IPS-11a (cell line): ENCODE data around the gene OBSL1.

Experiments
- H3K4me3 ChIP-seq: one replicate; pipeline ENCODE4 v1.5.1; 2013; ENCODE audit warnings: low read depth, low read length, control low read depth

Gene OBSL1

GRCh38 chr2:219567791-219568361 lies 3.5 kb downstream of the OBSL1 start:
- no peak overlapping the region for H3K4me3 ChIP-seq

- H3K4me3 ChIP-seq, result no peak overlapping the region
These were observed 4.2 kb downstream of the OBSL1 start for GRCh38 chr2:219567131-219567530.

- no peak overlapping the region for H3K4me3 ChIP-seq
These were observed 4.7 kb downstream of the OBSL1 start for GRCh38 chr2:219566640-219567039.

- H3K4me3 ChIP-seq, result no peak overlapping the region
These were observed 5.9 kb downstream of the OBSL1 start for GRCh38 chr2:219565130-219566080.

- no peak overlapping the region for H3K4me3 ChIP-seq
These were observed 7.9 kb downstream of the OBSL1 start for GRCh38 chr2:219563271-219563928.

- no peak overlapping the region for H3K4me3 ChIP-seq
These were observed 9.0 kb downstream of the OBSL1 start for GRCh38 chr2:219562049-219563020.

GRCh38 chr2:219561179-219562048 lies 9.9 kb downstream of the OBSL1 start:
- H3K4me3 ChIP-seq, result no peak overlapping the region

GRCh38 chr2:219560893-219561178 lies 10.5 kb downstream of the OBSL1 start:
- no peak overlapping the region for H3K4me3 ChIP-seq

GRCh38 chr2:219560037-219560892 lies 11.1 kb downstream of the OBSL1 start:
- no peak overlapping the region for H3K4me3 ChIP-seq

GRCh38 chr2:219559156-219559915 lies 12.0 kb downstream of the OBSL1 start:
- H3K4me3 ChIP-seq, result no peak overlapping the region

GRCh38 chr2:219557791-219558785 lies 13.3 kb downstream of the OBSL1 start:
- H3K4me3 ChIP-seq, result no peak overlapping the region

GRCh38 chr2:219557320-219557719 lies 14.0 kb downstream of the OBSL1 start:
- no peak overlapping the region for H3K4me3 ChIP-seq

- no peak overlapping the region for H3K4me3 ChIP-seq
These were observed 14.9 kb downstream of the OBSL1 start for GRCh38 chr2:219556413-219556812.

GRCh38 chr2:219555956-219556355 lies 15.4 kb downstream of the OBSL1 start:
- no peak overlapping the region for H3K4me3 ChIP-seq

GRCh38 chr2:219554350-219554749 lies 17.0 kb downstream of the OBSL1 start:
- no peak overlapping the region for H3K4me3 ChIP-seq

GRCh38 chr2:219553463-219553963 lies 17.8 kb downstream of the OBSL1 start:
- no peak overlapping the region for H3K4me3 ChIP-seq

- H3K4me3 ChIP-seq, result peak overlapping the region; percentile 63
These were observed 18.2 kb downstream of the OBSL1 start for GRCh38 chr2:219553168-219553417.
